HCT116 (cell line): ENCODE measurements around the gene SH3GL1. TPM values are rescaled to one million over a fixed set of nuclear protein-coding genes. Genes with fewer than 3 reads are reported as not detected.

Experiments
- ATAC-seq: fragments of 200-7000 bp; cut with Tn5 transposase; 2 replicates; pipeline ENCODE4 v1.9.1; 2020; ENCODE audit warnings: mild to moderate bottlenecking, moderate library complexity
- BruUV-seq: library from RNA; stranded (reverse); fragments of 400-500 nt; replicated peaks from 2 replicates; lab custom pipeline; 2021; lab: Mats Ljungman, UMichigan
- CTCF ChIA-PET: fragments of 300-600 bp; sonication (Branson Sonifier 250); formaldehyde crosslinking; loops from one replicate; lab custom pipeline; 2021; ENCODE audit warnings: antibody characterized with exemption; lab: Charles Lee
- POLR2A ChIA-PET: fragments of 300-600, 350-600 bp; sonication (Branson Sonifier 250); formaldehyde crosslinking; loops from one replicate; lab custom pipeline; 2021; ENCODE audit warnings: antibody characterized with exemption; lab: Charles Lee
- RAD21 ChIA-PET, 2 experiments: fragments of 300-600 bp; sonication (Branson Sonifier 250); formaldehyde crosslinking; loops; one replicate each; lab custom pipeline; 2023; ENCODE audit warnings: low total read pairs in 2 of 2; ENCODE audit not compliant: uncharacterized antibody in 2 of 2, unreplicated experiment in 2 of 2, low non-redundant PET in 1 of 2; lab: Charles Lee
- DNase-seq: peaks from one replicate; pipeline ENCODE4 v3.0.0-alpha.2; 2010; ENCODE audit warnings: low read depth, low spot score
- H2AFZ ChIP-seq: fragments of 200-600 bp; shearing (Covaris generic), sonication (generic); 2 replicates; pipeline ENCODE4 v1.6.1; 2017; ENCODE audit warnings: low read depth, mixed run types, mixed read lengths, antibody characterized with exemption, low read length; ENCODE audit not compliant: poor library complexity, severe bottlenecking
- H3K27ac ChIP-seq: 2 replicates; pipeline ENCODE4 v1.5.1; 2012; ENCODE audit warnings: low read depth, low read length
- H3K27me3 ChIP-seq: fragments of 200-600 bp; sonication (generic); 2 replicates; pipeline ENCODE4 v1.6.1; 2016; ENCODE audit warnings: mixed run types, low read length, mixed read lengths; ENCODE audit not compliant: insufficient read depth
- H3K36me3 ChIP-seq, 2 experiments: fragments of 200-500 bp in 1 of 2; fragments of 200-600 bp in 1 of 2; sonication (Bioruptor generic) in 1 of 2; sonication (generic) in 1 of 2; 2 replicates each; pipeline versions ENCODE4 v1.5.1 to v1.6.1; 2014 to 2016; ENCODE audit warnings: low read length in 2 of 2, inconsistent platforms in 1 of 2, mixed read lengths in 1 of 2, mixed run types in 1 of 2; ENCODE audit not compliant: insufficient read depth in 2 of 2, control insufficient read depth in 1 of 2
- H3K4me1 ChIP-seq, 2 experiments: fragments of 200-600 bp in 1 of 2; sonication (generic) in 1 of 2; 2 replicates each; pipeline versions ENCODE4 v1.5.1 to v1.6.1; 2012 to 2017; ENCODE audit warnings: low read length in 2 of 2, inconsistent platforms in 1 of 2, mild to moderate bottlenecking in 1 of 2, mixed read lengths in 1 of 2, mixed run types in 1 of 2, moderate library complexity in 1 of 2; ENCODE audit not compliant: insufficient read depth in 2 of 2, control insufficient read depth in 1 of 2
- H3K4me2 ChIP-seq: fragments of 200-600 bp; sonication (generic); 2 replicates; pipeline ENCODE4 v1.6.1; 2017; ENCODE audit warnings: mixed run types, low read length, mixed read lengths
- H3K4me3 ChIP-seq, 2 experiments: fragments of 200-600 bp in 1 of 2; sonication (generic) in 1 of 2; replicated peaks in 1 of 2; 2 replicates each; pipeline ENCODE4 v1.5.1; 2011 to 2016; ENCODE audit warnings: low read length in 2 of 2, control low read depth in 1 of 2, low read depth in 1 of 2, mild to moderate bottlenecking in 1 of 2, mixed read lengths in 1 of 2, mixed run types in 1 of 2
- H3K79me2 ChIP-seq: fragments of 200-600 bp; sonication (generic); 2 replicates; pipeline ENCODE4 v1.6.1; 2017; ENCODE audit warnings: mild to moderate bottlenecking, mixed run types, low read length, moderate library complexity, mixed read lengths; ENCODE audit not compliant: insufficient read depth
- H3K9ac ChIP-seq: fragments of 200-600 bp; sonication (generic); 2 replicates; pipeline ENCODE4 v1.6.1; 2016; ENCODE audit warnings: low read length, mixed read lengths
- H3K9me2 ChIP-seq: fragments of 200-600 bp; sonication (generic), shearing (Covaris generic); 2 replicates; pipeline ENCODE4 v1.6.1; 2017; ENCODE audit warnings: mixed run types, mild to moderate bottlenecking, moderate library complexity; ENCODE audit not compliant: insufficient read depth
- H3K9me3 ChIP-seq, 2 experiments: fragments of 200-500 bp in 1 of 2; fragments of 200-600 bp in 1 of 2; sonication (Bioruptor generic) in 1 of 2; sonication (generic) in 1 of 2; 2 replicates each; pipeline ENCODE4 v1.6.1; 2014 to 2017; ENCODE audit warnings: low read length in 2 of 2, mixed read lengths in 2 of 2, inconsistent platforms in 1 of 2, low read depth in 1 of 2, mild to moderate bottlenecking in 1 of 2, mixed run types in 1 of 2, moderate library complexity in 1 of 2; ENCODE audit not compliant: control insufficient read depth in 1 of 2, insufficient read depth in 1 of 2
- H4K20me1 ChIP-seq: fragments of 200-600 bp; sonication (generic), shearing (Covaris generic); 2 replicates; pipeline ENCODE4 v1.6.1; 2017; ENCODE audit warnings: mixed run types, mild to moderate bottlenecking, moderate library complexity; ENCODE audit not compliant: insufficient read depth
- CEBPB ChIP-seq: IDR thresholded peaks from 2 replicates; pipeline ENCODE4 v1.6.1; 2012; ENCODE audit warnings: low read depth
- EGR1 ChIP-seq: IDR thresholded peaks from 2 replicates; pipeline ENCODE4 v1.6.1; 2012; ENCODE audit warnings: low read depth
- EZH2 ChIP-seq: fragments of 200-600 bp; sonication (generic); IDR thresholded peaks from 2 replicates; pipeline ENCODE4 v1.6.1; 2017; ENCODE audit warnings: antibody characterized with exemption, mixed run types
- EZH2phosphoT487 ChIP-seq: fragments of 200-600 bp; IDR thresholded peaks from 2 replicates; pipeline ENCODE4 v1.6.1; 2018; ENCODE audit warnings: antibody characterized with exemption, borderline replicate concordance
- FOSL1 ChIP-seq: IDR thresholded peaks from 2 replicates; pipeline ENCODE4 v1.6.1; 2012; ENCODE audit warnings: low read depth
- JUND ChIP-seq: IDR thresholded peaks from 2 replicates; pipeline ENCODE4 v1.6.1; 2012
- RAD21 ChIP-seq: IDR thresholded peaks from 2 replicates; pipeline ENCODE4 v1.6.1; 2012; ENCODE audit warnings: low read depth, mild to moderate bottlenecking
- SIN3A ChIP-seq: IDR thresholded peaks from 2 replicates; pipeline ENCODE4 v1.6.1; 2012; ENCODE audit warnings: low read depth
- SP1 ChIP-seq: IDR thresholded peaks from 2 replicates; pipeline ENCODE4 v1.6.1; 2012; ENCODE audit warnings: low read depth
- SRF ChIP-seq: IDR thresholded peaks from 2 replicates; pipeline ENCODE4 v1.6.1; 2012; ENCODE audit warnings: low read depth
- ZFX ChIP-seq: fragments of 450-650 bp; IDR thresholded peaks from 2 replicates; pipeline ENCODE4 v1.6.1; 2017
- ZNF274 ChIP-seq: fragments of 200-500 bp; sonication (Bioruptor generic); IDR thresholded peaks from 2 replicates; pipeline ENCODE4 v1.6.1; 2014; ENCODE audit warnings: mild to moderate bottlenecking, low read depth, low read length, inconsistent platforms
- intact Hi-C: fragments of 100-400 bp; cut with micrococcal nuclease; formaldehyde crosslinking; loops from 2 replicates; pipeline ENCODE4 v1.10.0; 2022
- total RNA-seq: library from RNA; stranded (reverse); gene quantifications from one replicate; pipeline ENCODE4 v1.2.1, GENCODE V29; 2021; ENCODE audit not compliant: unreplicated experiment
- TF ChIP-seq, protein P1 (sequence below): IDR thresholded peaks from 2 replicates; pipeline ENCODE4 v1.6.1; 2012

SH3GL1 gene
- total RNA-seq, 1 experiment from 2014 or later = 86.0 TPM

DNA sequence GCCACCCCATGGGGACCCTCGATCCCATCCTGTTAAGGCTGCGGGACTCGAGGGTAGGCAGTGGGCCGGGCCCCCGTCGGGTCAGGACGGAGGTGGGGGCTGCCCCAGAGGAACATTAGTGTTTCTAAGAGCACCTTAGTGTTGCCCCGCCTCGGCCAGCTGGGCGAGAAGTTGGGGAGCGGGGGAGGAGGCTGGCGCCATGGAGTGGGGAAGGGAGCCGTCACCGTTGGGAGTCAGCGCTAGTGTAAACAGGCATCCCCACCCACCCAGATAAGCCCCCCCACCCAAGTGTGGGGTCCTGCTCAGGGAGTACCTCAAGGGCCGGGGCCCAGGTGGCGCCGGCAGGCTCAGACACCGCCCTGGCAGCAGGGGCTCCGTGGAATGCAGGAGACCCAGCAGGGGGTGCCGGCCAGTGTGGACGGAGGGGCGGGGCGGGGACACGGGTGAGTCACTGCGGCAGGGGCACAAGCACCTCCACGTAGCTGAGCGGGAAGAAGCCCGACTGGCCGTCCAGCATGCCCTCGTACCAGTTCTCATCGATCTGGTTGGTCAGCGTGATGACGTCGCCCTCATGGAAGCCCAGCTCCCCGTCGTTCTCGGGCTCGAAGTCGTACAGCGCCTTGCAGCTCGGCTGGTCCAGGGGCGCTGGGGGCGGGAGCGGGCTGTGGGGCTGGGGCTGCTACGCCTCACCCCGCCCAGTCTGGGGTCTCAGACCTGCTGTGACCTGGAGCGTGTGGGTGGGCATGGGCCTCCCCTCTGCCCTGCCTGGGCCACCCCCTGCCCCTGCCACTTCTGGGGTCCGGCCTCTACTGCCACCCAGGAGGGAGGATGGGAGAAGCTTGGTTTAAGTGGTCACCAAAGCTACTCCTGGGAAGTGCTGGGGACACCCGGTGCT, 38.9 kb downstream of the SH3GL1 start:
- H3K9ac ChIP-seq = no peak overlapping the region
- ChIA-PET RAD21 (interaction anchor here in 1 of 2 experiments (0.6 kb wide), 1 partner anchor 38 kb away, joined by 4 read pairs; no protein-coding TSS in a partner anchor), CTCF (interaction anchor here (0.7 to 2.1 kb wide), 2 partner anchors 9 to 94 kb away, joined by 3 to 6 read pairs; no protein-coding TSS in a partner anchor), POLR2A (no interaction called here)
- intact Hi-C loops = loop anchor here (5.0 kb wide), 1 partner anchor 41 kb away; the partner anchor contains the start of genes CHAF1A and SH3GL1
- H3K4me1 ChIP-seq = peaks cover 6 to 23% of the 10 kb centered on the region in 2 experiments; a peak in 3 of 4 replicates
- no peaks in the 10 kb centered on the region for H4K20me1 ChIP-seq
- peaks cover 5 to 11% of the 10 kb centered on the region in 2 experiments; a peak in 2 of 4 replicates for H3K36me3 ChIP-seq
- peak overlapping the region; percentile 47; the same call in 1 of the 2 replicates for H3K27ac ChIP-seq
- ATAC-seq = peak; percentile 23
- no peaks in the 10 kb centered on the region for H3K79me2 ChIP-seq
- no peaks in the 10 kb centered on the region for H3K9me3 ChIP-seq
- no peak for TF ChIP-seq JUND
- TF ChIP-seq EZH2phosphoT487 = no peak
- no peak for TF ChIP-seq ZNF274
- TF ChIP-seq SRF = no peak
- TF ChIP-seq, all 23 proteins: peak for 0
- BruUV-seq = no TSS peak
- Histone ChIP-seq H3K27me3 (no peaks in the 10 kb centered on the region), H2AFZ (no peak overlapping the region), H3K4me3 (no peak overlapping the region), H3K9me2 (no peaks in the 10 kb centered on the region), H3K4me2 (peak overlapping the region; percentile 17; the same call in 1 of the 2 replicates)
- DNase-seq = no peak

DNA sequence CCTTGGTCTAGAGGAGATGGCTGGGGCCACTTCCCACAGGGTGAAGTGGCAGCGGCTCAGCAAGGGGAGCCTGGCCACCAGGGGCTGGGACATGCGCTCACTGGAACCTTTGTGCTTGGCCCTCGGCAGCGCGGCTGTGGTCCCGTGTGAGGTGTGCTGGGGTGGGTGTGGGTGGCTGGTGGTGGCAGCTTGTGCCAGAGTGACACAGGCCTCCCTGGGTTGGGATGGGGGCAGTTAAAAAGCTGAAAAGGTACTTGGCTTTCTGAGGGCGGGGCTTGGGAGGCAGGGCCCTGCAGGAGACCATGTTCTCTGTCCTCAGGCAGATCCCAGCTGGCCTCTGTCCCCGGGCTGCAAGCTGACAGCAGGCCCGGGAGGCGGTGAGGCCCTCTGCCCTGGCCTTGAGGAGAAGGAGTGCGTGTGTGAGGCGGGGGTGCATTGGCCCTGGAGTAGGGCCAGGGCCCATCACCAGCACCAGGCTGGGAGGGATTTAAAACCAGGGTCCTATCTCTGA, 39.7 kb downstream of the SH3GL1 start:
- TF ChIP-seq EZH2 (no peak), ZNF274 (no peak), SP1 (no peak), ZFX (no peak), EZH2phosphoT487 (no peak), FOSL1 (no peak), RAD21 (no peak), CEBPB (no peak), SRF (no peak), EGR1 (no peak), SIN3A (no peak)
- TF ChIP-seq, protein P1, sequence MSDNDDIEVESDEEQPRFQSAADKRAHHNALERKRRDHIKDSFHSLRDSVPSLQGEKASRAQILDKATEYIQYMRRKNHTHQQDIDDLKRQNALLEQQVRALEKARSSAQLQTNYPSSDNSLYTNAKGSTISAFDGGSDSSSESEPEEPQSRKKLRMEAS = no peak
- Histone ChIP-seq H3K27me3 (no peaks in the 10 kb centered on the region), H3K27ac (peak overlapping the region; percentile 47), H2AFZ (no peak overlapping the region), H3K4me3 (no peak overlapping the region), H3K9ac (no peak overlapping the region), H3K79me2 (no peaks in the 10 kb centered on the region), H3K9me3 (no peaks in the 10 kb centered on the region), H3K4me2 (peak overlapping the region; percentile 17; the same call in 1 of the 2 replicates), H3K9me2 (no peaks in the 10 kb centered on the region), H4K20me1 (no peaks in the 10 kb centered on the region), H3K36me3 (peaks cover 5 to 11% of the 10 kb centered on the region in 2 experiments; a peak in 2 of 4 replicates), H3K4me1 (peaks cover 6 to 23% of the 10 kb centered on the region in 2 experiments; a peak in 3 of 4 replicates)
- intact Hi-C loops = loop anchor here (5.0 kb wide), 1 partner anchor 42 kb away; the partner anchor contains the start of genes CHAF1A and SH3GL1
- DNase-seq (no peak), ATAC-seq (0 out of 2 replicates have a peak, but pooled peaks have one; percentile 3)
- BruUV-seq = TSS peak; percentile 35
- POLR2A ChIA-PET = no interaction called here
- RAD21 ChIA-PET = no interaction called here
- CTCF ChIA-PET = interaction anchor here (2.1 kb wide), 1 partner anchor 94 kb away, joined by 6 read pairs; no protein-coding TSS in a partner anchor
